GM23338 (cell line): ENCODE results near the gene WDR1. TPM values are rescaled to one million over a fixed set of nuclear protein-coding genes. Genes with fewer than 3 reads are reported as not detected.

Experiments
- ATAC-seq: fragments of 200-7000 bp; cut with Tn5 transposase; 3 replicates; pipeline ENCODE4 v1.9.1; 2020
- DNase-seq: peaks from one replicate; pipeline ENCODE4 v3.0.0-alpha.2; 2015; ENCODE audit warnings: low spot score
- H2AFZ ChIP-seq: fragments of 200-600 bp; sonication (generic); 2 replicates; pipeline ENCODE4 v1.8.0; 2016; ENCODE audit warnings: antibody characterized with exemption, mild to moderate bottlenecking, moderate library complexity
- H3F3A ChIP-seq: fragments of 200-600 bp; sonication (generic); replicated peaks from 2 replicates; pipeline ENCODE4 v1.8.0; 2017; ENCODE audit warnings: antibody characterized with exemption, mixed run types, low read depth
- H3K27ac ChIP-seq: fragments of 200-600 bp; sonication (generic); 2 replicates; pipeline ENCODE4 v1.6.1; 2016; ENCODE audit warnings: low read depth
- H3K27me3 ChIP-seq: fragments of 200-600 bp; sonication (generic); 2 replicates; pipeline ENCODE4 v1.8.0; 2016; ENCODE audit warnings: mild to moderate bottlenecking, mixed run types, moderate library complexity; ENCODE audit not compliant: insufficient read depth
- H3K36me3 ChIP-seq: fragments of 200-600 bp; sonication (generic); 2 replicates; pipeline ENCODE4 v1.8.0; 2016; ENCODE audit warnings: mild to moderate bottlenecking; ENCODE audit not compliant: insufficient read depth
- H3K4me1 ChIP-seq: fragments of 200-600 bp; sonication (generic); 2 replicates; pipeline ENCODE4 v1.8.0; 2016; ENCODE audit warnings: mild to moderate bottlenecking, moderate library complexity; ENCODE audit not compliant: insufficient read depth
- H3K4me2 ChIP-seq: fragments of 200-600 bp; sonication (generic); 2 replicates; pipeline ENCODE4 v1.7.1; 2017; ENCODE audit warnings: mixed run types
- H3K4me3 ChIP-seq: fragments of 200-600 bp; sonication (generic); 2 replicates; pipeline ENCODE4 v1.6.1; 2016; ENCODE audit warnings: mixed run types
- H3K79me2 ChIP-seq: fragments of 200-600 bp; sonication (generic); replicated peaks from 2 replicates; pipeline ENCODE4 v1.8.0; 2017; ENCODE audit warnings: mild to moderate bottlenecking; ENCODE audit not compliant: insufficient read depth
- H3K9me2 ChIP-seq: fragments of 200-600 bp; sonication (generic); 2 replicates; pipeline ENCODE4 v1.8.0; 2017; ENCODE audit not compliant: insufficient read depth
- H4K20me1 ChIP-seq: fragments of 200-600 bp; sonication (generic); replicated peaks from 2 replicates; pipeline ENCODE4 v1.8.0; 2017; ENCODE audit warnings: mild to moderate bottlenecking; ENCODE audit not compliant: insufficient read depth
- H3K27ac Mint-ChIP-seq: 2 replicates; pipeline ENCODE4 v1.8.0; 2020; ENCODE audit warnings: inconsistent platforms, mild to moderate bottlenecking, moderate library complexity, mixed read lengths
- H3K27me3 Mint-ChIP-seq: 3 replicates; pipeline ENCODE4 v1.8.0; 2022; ENCODE audit warnings: low read depth, mild to moderate bottlenecking, moderate library complexity, mixed read lengths, inconsistent platforms; ENCODE audit not compliant: insufficient read depth, poor library complexity
- H3K36me3 Mint-ChIP-seq: 3 replicates; pipeline ENCODE4 v1.8.0; 2021; ENCODE audit warnings: low read depth, mild to moderate bottlenecking, inconsistent platforms, moderate library complexity, mixed read lengths
- H3K4me1 Mint-ChIP-seq: 3 replicates; pipeline ENCODE4 v1.8.0; 2020; ENCODE audit warnings: mild to moderate bottlenecking, inconsistent platforms, mixed read lengths
- H3K4me3 Mint-ChIP-seq: 3 replicates; pipeline ENCODE4 v1.8.0; 2021; ENCODE audit warnings: moderate library complexity, mild to moderate bottlenecking, inconsistent platforms, mixed read lengths
- H3K9me3 Mint-ChIP-seq: 3 replicates; pipeline ENCODE4 v1.8.0; 2020; ENCODE audit warnings: moderate library complexity, mild to moderate bottlenecking, inconsistent platforms, mixed read lengths
- CREB1 ChIP-seq: fragments of 250-450 bp; sonication (Bioruptor Pico); IDR thresholded peaks from 2 replicates; pipeline ENCODE4 v1.5.0; 2020; ENCODE audit warnings: low read depth, mild to moderate bottlenecking, moderate library complexity
- ETS1 ChIP-seq: IDR thresholded peaks from 2 replicates; pipeline ENCODE4 v1.6.1; 2016; ENCODE audit warnings: antibody characterized with exemption
- EZH2 ChIP-seq: fragments of 200-600 bp; sonication (generic); IDR thresholded peaks from one replicate; pipeline ENCODE4 v1.8.0; 2017; ENCODE audit warnings: antibody characterized with exemption, mild to moderate bottlenecking, low read depth; ENCODE audit not compliant: unreplicated experiment
- EZH2phosphoT487 ChIP-seq: fragments of 200-600 bp; sonication (generic); IDR thresholded peaks from one replicate; pipeline ENCODE4 v1.8.1; 2018; ENCODE audit warnings: antibody characterized with exemption; ENCODE audit not compliant: unreplicated experiment
- JUNB ChIP-seq: IDR thresholded peaks from one replicate; pipeline ENCODE4 v1.6.1; 2016; ENCODE audit warnings: antibody characterized with exemption; ENCODE audit not compliant: unreplicated experiment
- POLR2AphosphoS5 ChIP-seq: IDR thresholded peaks from 2 replicates; pipeline ENCODE4 v1.6.1; 2016; ENCODE audit warnings: antibody characterized with exemption, low read depth
- REST ChIP-seq: IDR thresholded peaks from one replicate; pipeline ENCODE4 v1.6.1; 2018; ENCODE audit warnings: antibody characterized with exemption; ENCODE audit not compliant: unreplicated experiment
- ZNF114 ChIP-seq: fragments of 250-450 bp; sonication (Bioruptor Pico); IDR thresholded peaks from 2 replicates; pipeline ENCODE4 v1.5.0; 2020; ENCODE audit warnings: mild to moderate bottlenecking, moderate library complexity
- polyA plus RNA-seq: library from polyadenylated mRNA; unstranded; fragments of >200 nt; fragmentation: Nextera tagmentation; extraction: Ambion mirVana; gene quantifications from 2 replicates; pipeline ENCODE4 v1.2.1, GENCODE V29; 2016
- total RNA-seq: library from RNA; depleted of rRNA; stranded (reverse); fragments of >200 nt; shearing (Covaris generic); gene quantifications from 2 replicates; pipeline ENCODE4 v1.2.3, GENCODE V29; 2014
- TF ChIP-seq, protein P1 (sequence below), 2 experiments: fragments of 200-600 bp in 1 of 2; sonication (generic) in 1 of 2; conservative IDR thresholded peaks; 2 replicates each; pipeline versions ENCODE4 v1.5.1 to v1.6.1; 2016 to 2017; ENCODE audit warnings: antibody characterized with exemption in 2 of 2, low read depth in 2 of 2, mild to moderate bottlenecking in 2 of 2, moderate library complexity in 1 of 2

Gene WDR1
- total and polyA plus RNA-seq, 2 experiments from 2014 or later: 93.2 to 248 TPM

DNA sequence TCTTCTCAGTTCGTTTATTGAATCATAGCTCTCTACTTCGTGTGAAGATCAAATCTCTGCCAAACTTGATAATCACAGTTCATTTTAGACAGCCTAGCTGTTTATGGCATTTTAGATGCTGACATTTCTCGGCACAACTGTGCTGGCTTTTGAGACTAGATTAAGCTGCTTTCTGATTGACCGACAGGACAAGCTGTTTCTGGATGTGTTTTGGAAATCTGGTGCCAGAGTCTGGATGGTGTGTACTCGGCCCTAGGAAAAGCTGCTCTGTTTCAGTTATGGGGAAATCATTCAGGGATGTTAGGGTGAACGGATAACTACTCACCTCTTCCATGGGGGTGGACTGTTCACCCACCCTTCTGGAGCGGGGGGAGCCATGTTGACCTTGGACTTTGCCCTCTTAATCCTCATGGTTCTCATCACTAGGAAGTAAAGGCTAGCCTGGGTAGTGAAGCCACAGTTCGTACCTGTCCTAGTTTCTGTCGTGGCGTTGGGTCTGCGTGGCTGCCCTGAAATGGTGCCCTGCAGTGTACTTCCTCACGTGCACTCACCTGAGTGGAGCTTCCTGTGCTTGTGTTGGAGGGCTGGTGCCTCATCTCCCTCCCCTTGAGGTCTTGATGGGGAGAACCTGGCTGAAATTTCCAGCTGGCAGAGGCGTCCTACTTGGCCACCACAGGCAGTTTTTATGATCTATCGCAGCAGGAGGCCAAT is 13.7 kb upstream of the WDR1 start (continued):
- TF ChIP-seq REST (no peak), EZH2phosphoT487 (no peak)

- H3K79me2 ChIP-seq: no peaks in the 10 kb centered on the region
- H3K9me3 Mint-ChIP-seq: peaks cover 16% of the 10 kb centered on the region
- H3K27me3 Mint-ChIP-seq: peaks cover 2% of the 10 kb centered on the region
- H3K36me3 ChIP-seq: no peaks in the 10 kb centered on the region
- no peak for ATAC-seq
- no peaks in the 10 kb centered on the region for H3K9me2 ChIP-seq
- no peak overlapping the region for H3K4me3 Mint-ChIP-seq
- H3K4me1 ChIP-seq: no peaks in the 10 kb centered on the region
- no peak overlapping the region for H3K4me2 ChIP-seq
- no peak overlapping the region for H3K4me3 ChIP-seq
- no peaks in the 10 kb centered on the region for H4K20me1 ChIP-seq
- no peak overlapping the region for H3K27ac ChIP-seq
- no peak overlapping the region for H3K27ac Mint-ChIP-seq
- H3K4me1 Mint-ChIP-seq: no peaks in the 10 kb centered on the region
- H3K36me3 Mint-ChIP-seq: no peaks in the 10 kb centered on the region
- no peaks in the 10 kb centered on the region for H3K27me3 ChIP-seq
- H3F3A ChIP-seq: no peaks in the 10 kb centered on the region
- no peak for DNase-seq
- H2AFZ ChIP-seq: no peak overlapping the region
- TF ChIP-seq EZH2phosphoT487 (no peak), ETS1 (no peak), ZNF114 (CRISPR knock-in tag) (no peak), CREB1 (no peak), EZH2 (no peak), JUNB (no peak), POLR2AphosphoS5 (no peak), REST (no peak)
- TF ChIP-seq, protein P1, sequence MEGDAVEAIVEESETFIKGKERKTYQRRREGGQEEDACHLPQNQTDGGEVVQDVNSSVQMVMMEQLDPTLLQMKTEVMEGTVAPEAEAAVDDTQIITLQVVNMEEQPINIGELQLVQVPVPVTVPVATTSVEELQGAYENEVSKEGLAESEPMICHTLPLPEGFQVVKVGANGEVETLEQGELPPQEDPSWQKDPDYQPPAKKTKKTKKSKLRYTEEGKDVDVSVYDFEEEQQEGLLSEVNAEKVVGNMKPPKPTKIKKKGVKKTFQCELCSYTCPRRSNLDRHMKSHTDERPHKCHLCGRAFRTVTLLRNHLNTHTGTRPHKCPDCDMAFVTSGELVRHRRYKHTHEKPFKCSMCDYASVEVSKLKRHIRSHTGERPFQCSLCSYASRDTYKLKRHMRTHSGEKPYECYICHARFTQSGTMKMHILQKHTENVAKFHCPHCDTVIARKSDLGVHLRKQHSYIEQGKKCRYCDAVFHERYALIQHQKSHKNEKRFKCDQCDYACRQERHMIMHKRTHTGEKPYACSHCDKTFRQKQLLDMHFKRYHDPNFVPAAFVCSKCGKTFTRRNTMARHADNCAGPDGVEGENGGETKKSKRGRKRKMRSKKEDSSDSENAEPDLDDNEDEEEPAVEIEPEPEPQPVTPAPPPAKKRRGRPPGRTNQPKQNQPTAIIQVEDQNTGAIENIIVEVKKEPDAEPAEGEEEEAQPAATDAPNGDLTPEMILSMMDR (conservative IDR thresholded peaks at IDR 0.05; ENCODE audit: low read depth in 2 of 2): no peak
Measured at GRCh38 chr4:10129196-10130177, 12.9 kb upstream of the WDR1 start.
